Astrocyte of the spinal cord (primary cell): ENCODE results near the gene HNRNPU.

Experiments used
- DNase-seq: peaks from one replicate; pipeline ENCODE4 v3.0.0; 2011; ENCODE audit warnings: low read depth, low spot score
- H3K4me3 ChIP-seq: 2 replicates; pipeline ENCODE4 v1.5.1; 2011; ENCODE audit warnings: low read depth, mild to moderate bottlenecking, low read length, moderate library complexity
- in situ Hi-C: cut with HindIII; loops from 2 replicates; pipeline ENCODE4 v1.10.0; 2017; ENCODE audit warnings: low sequenced_read_pairs
- TF ChIP-seq, protein P1 (sequence below): IDR thresholded peaks from 2 replicates; pipeline ENCODE4 v1.5.1; 2012; ENCODE audit warnings: low read depth, mild to moderate bottlenecking, low read length, inconsistent platforms

Gene HNRNPU

DNA sequence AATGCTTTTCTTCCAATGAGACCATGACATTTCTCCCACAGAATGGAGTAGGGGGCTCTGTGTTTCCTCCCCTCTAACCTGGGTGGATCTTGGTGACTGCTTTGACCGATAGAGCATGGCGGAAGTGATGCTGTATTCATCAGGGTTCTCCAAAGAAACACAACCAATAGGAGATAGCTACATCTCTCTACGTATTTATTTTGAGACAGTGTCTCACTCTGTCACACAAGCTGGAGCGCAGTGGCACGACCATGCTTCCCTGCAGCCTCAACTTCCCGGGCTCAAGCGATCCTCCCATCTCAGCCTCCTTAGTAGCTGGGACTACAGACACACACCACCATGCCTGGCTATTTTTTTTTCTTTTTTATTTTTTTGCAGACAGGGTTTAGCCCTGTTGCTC is 29.5 kb upstream of the HNRNPU start:
- in situ Hi-C loops = no loop called here

DNA sequence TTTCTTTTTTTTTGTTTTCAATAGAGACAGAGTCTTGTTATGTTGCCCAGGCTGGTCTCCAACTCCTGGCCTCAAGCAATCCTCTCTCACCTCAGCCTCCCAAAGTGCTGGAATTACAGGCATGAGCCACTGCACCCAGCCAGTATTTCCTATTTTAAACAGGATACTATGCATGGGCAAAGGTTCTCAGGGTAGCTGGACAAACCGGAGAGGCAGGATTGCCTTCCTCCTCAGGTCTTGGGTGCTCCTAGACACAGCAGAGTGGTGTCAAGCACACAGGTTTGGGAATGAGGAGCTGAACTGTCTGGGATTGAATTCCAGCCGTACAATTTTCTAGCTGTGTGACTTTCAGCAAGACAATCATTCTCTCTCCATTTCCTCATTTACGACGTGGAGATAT is 22.9 kb upstream of the HNRNPU start:
- no peak for DNase-seq
- TF ChIP-seq, protein P1, sequence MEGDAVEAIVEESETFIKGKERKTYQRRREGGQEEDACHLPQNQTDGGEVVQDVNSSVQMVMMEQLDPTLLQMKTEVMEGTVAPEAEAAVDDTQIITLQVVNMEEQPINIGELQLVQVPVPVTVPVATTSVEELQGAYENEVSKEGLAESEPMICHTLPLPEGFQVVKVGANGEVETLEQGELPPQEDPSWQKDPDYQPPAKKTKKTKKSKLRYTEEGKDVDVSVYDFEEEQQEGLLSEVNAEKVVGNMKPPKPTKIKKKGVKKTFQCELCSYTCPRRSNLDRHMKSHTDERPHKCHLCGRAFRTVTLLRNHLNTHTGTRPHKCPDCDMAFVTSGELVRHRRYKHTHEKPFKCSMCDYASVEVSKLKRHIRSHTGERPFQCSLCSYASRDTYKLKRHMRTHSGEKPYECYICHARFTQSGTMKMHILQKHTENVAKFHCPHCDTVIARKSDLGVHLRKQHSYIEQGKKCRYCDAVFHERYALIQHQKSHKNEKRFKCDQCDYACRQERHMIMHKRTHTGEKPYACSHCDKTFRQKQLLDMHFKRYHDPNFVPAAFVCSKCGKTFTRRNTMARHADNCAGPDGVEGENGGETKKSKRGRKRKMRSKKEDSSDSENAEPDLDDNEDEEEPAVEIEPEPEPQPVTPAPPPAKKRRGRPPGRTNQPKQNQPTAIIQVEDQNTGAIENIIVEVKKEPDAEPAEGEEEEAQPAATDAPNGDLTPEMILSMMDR = no peak
- H3K4me3 ChIP-seq = no peak overlapping the region
- in situ Hi-C loops = no loop called here

More for the DNA sequence above, 29.5 kb upstream of the HNRNPU start:
- TF ChIP-seq, protein P1 = no peak
- no peak for DNase-seq
- no peak overlapping the region for H3K4me3 ChIP-seq

DNA sequence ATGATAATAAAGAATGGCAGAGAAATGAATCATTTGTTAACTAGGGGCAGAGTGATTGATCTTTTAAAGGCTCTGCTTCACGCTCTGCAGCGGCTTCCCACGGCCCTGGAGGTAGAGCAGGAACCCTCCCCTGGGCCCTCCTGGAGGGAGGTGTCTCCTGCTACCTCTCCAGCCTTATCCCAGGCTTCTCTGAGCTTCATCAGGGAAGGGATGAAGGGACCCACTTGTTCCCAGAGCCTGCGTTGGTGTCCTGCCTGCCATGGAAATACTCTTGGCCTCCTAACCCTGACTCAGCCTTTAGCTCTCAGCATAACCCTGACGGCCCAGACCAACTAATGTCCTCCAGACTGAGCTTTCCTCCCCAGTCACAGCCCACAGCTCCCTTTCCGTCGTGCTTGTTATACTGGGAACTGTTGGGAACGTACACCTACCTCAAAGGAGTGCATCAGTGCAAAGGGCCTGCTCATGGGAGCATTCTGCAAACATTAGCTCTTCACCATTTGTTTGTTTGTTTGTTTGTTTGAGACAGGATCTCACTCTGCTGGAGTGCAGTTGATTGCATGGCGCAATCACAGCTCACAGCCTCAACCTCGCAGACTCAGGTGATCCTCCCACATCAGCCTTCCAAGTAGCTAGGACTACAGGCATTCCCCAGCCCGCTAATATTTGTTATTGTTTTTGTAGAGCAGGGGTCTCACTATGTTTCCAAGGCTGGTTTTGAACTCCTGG is 17.4 kb upstream of the HNRNPU start:
- no peak for DNase-seq
- H3K4me3 ChIP-seq = no peak overlapping the region
- TF ChIP-seq, protein P1 = no peak
- in situ Hi-C loops = no loop called here

- TF ChIP-seq, protein P1 = no peak
- in situ Hi-C loops = no loop called here
- no peak for DNase-seq
- no peak overlapping the region for H3K4me3 ChIP-seq
Measured at GRCh38 chr1:244878681-244879080, 14.3 kb upstream of the HNRNPU start.

- TF ChIP-seq, protein P1 = no peak
- no peak overlapping the region for H3K4me3 ChIP-seq
- no peak for DNase-seq
- in situ Hi-C loops = no loop called here
Measured at GRCh38 chr1:244876228-244876910, 12.0 kb upstream of the HNRNPU start.

DNA sequence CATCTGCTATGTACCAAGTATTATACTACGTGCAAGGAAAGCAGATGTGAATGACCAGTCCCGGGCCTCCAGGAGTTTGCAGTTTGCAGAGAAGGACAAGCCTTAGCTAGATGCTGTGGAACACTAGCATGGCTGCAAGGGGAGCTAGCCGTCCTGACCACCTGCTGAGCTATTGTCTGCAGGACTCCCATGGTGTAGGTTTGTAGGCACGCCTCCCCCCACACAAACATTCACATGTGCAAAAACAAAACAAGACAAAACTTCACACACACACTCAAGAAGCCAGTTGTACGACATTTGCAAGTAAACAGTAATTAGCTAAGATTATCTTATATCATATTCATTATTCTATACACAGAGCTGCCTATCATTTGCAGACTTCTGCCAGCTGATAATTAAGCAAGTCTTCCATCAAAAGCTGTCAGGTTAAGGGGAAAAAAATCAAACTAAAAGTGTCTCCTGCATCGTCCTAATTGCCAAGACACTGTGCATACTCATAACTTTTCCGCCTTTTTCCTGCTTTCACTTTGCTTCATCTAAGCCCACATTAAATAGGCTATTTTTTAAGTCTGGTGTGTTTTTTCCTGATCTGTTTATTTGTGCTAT is 10.7 kb upstream of the HNRNPU start:
- in situ Hi-C loops = no loop called here
- TF ChIP-seq, protein P1 = no peak
- no peak for DNase-seq
- H3K4me3 ChIP-seq = no peak overlapping the region
